WTC11 (cell line): ENCODE data around the gene ZNF771. TPM values are rescaled to one million over a fixed set of nuclear protein-coding genes. Genes with fewer than 3 reads are reported as not detected.

Experiments used
- ARID4B ChIP-seq: sonication (generic); formaldehyde crosslinking; IDR thresholded peaks from 2 replicates; pipeline ENCODE4 v1.8.0; 2023; ENCODE audit warnings: missing genetic modification reagents, mild to moderate bottlenecking, borderline replicate concordance
- ATF1 ChIP-seq: sonication (generic); formaldehyde crosslinking; IDR thresholded peaks from 2 replicates; pipeline ENCODE4 v1.8.1; 2023; ENCODE audit warnings: mild to moderate bottlenecking, moderate library complexity, missing genetic modification reagents
- ATF2 ChIP-seq: sonication (generic); formaldehyde crosslinking; IDR thresholded peaks from 2 replicates; pipeline ENCODE4 v1.8.1; 2022; ENCODE audit warnings: low read depth, missing genetic modification reagents, borderline replicate concordance
- CBFB ChIP-seq: sonication (generic); formaldehyde crosslinking; IDR thresholded peaks from 2 replicates; pipeline ENCODE4 v1.8.1; 2022; ENCODE audit warnings: mild to moderate bottlenecking, low read depth, missing genetic modification reagents
- CREB1 ChIP-seq: sonication (generic); formaldehyde crosslinking; IDR thresholded peaks from 2 replicates; pipeline ENCODE4 v1.8.0; 2023; ENCODE audit warnings: mild to moderate bottlenecking, missing genetic modification reagents
- CTCF ChIP-seq: fragments of 200-600 bp; IDR thresholded peaks from 2 replicates; pipeline ENCODE4 v1.8.0; 2022; ENCODE audit warnings: antibody characterized with exemption
- E2F5 ChIP-seq: sonication (generic); formaldehyde crosslinking; IDR thresholded peaks from 2 replicates; pipeline ENCODE4 v1.8.1; 2022; ENCODE audit warnings: mild to moderate bottlenecking, moderate library complexity, missing genetic modification reagents
- ESRRA ChIP-seq: sonication (generic); formaldehyde crosslinking; IDR thresholded peaks from 2 replicates; pipeline ENCODE4 v1.8.1; 2022; ENCODE audit warnings: mild to moderate bottlenecking, missing genetic modification reagents, borderline replicate concordance
- FOXK1 ChIP-seq: sonication (generic); formaldehyde crosslinking; IDR thresholded peaks from 2 replicates; pipeline ENCODE4 v1.8.0; 2022; ENCODE audit warnings: mild to moderate bottlenecking, moderate library complexity, missing genetic modification reagents
- FOXP1 ChIP-seq: sonication (generic); formaldehyde crosslinking; IDR thresholded peaks from 2 replicates; pipeline ENCODE4 v1.8.0; 2022; ENCODE audit warnings: missing genetic modification reagents, mild to moderate bottlenecking, moderate library complexity, borderline replicate concordance
- NFATC4 ChIP-seq: fragments of 250-450 bp; sonication (Bioruptor Pico); IDR thresholded peaks from 2 replicates; pipeline ENCODE4 v1.9.0; 2021; ENCODE audit warnings: mild to moderate bottlenecking
- NFE2L1 ChIP-seq: sonication (generic); formaldehyde crosslinking; IDR thresholded peaks from 2 replicates; pipeline ENCODE4 v1.8.1; 2023; ENCODE audit warnings: missing genetic modification reagents
- NR2C2 ChIP-seq: sonication (generic); formaldehyde crosslinking; IDR thresholded peaks from 2 replicates; pipeline ENCODE4 v1.8.0; 2022; ENCODE audit warnings: mild to moderate bottlenecking, missing genetic modification reagents
- RELA ChIP-seq: sonication (generic); formaldehyde crosslinking; IDR thresholded peaks from 2 replicates; pipeline ENCODE4 v1.8.1; 2022; ENCODE audit warnings: missing genetic modification reagents, mild to moderate bottlenecking, borderline replicate concordance
- SMAD3 ChIP-seq: sonication (generic); formaldehyde crosslinking; IDR thresholded peaks from 2 replicates; pipeline ENCODE4 v1.8.0; 2022; ENCODE audit warnings: missing genetic modification reagents, mild to moderate bottlenecking, borderline replicate concordance
- SOX15 ChIP-seq: fragments of 250-450 bp; sonication (Bioruptor Pico); IDR thresholded peaks from 2 replicates; pipeline ENCODE4 v1.9.0; 2021; ENCODE audit warnings: mild to moderate bottlenecking
- SP1 ChIP-seq: sonication (generic); formaldehyde crosslinking; conservative IDR thresholded peaks from 2 replicates; pipeline ENCODE4 v1.8.1; 2022; ENCODE audit warnings: missing genetic modification reagents
- TCF7 ChIP-seq: sonication (generic); formaldehyde crosslinking; IDR thresholded peaks from 2 replicates; pipeline ENCODE4 v1.8.0; 2022; ENCODE audit warnings: mild to moderate bottlenecking, low read depth, missing genetic modification reagents, moderate library complexity
- TEAD1 ChIP-seq: sonication (generic); formaldehyde crosslinking; IDR thresholded peaks from 2 replicates; pipeline ENCODE4 v1.8.0; 2022; ENCODE audit warnings: mild to moderate bottlenecking, missing genetic modification reagents
- TEAD4 ChIP-seq: sonication (generic); formaldehyde crosslinking; IDR thresholded peaks from 2 replicates; pipeline ENCODE4 v1.8.0; 2022; ENCODE audit warnings: mild to moderate bottlenecking, missing genetic modification reagents
- USF2 ChIP-seq: sonication (generic); formaldehyde crosslinking; IDR thresholded peaks from 2 replicates; pipeline ENCODE4 v1.8.1; 2023; ENCODE audit warnings: mild to moderate bottlenecking, missing genetic modification reagents, moderate library complexity
- ZBTB21 ChIP-seq: sonication (generic); formaldehyde crosslinking; IDR thresholded peaks from 2 replicates; pipeline ENCODE4 v1.8.1; 2023; ENCODE audit warnings: mild to moderate bottlenecking, missing genetic modification reagents, borderline replicate concordance
- ZNF138 ChIP-seq: sonication (generic); formaldehyde crosslinking; conservative IDR thresholded peaks from 2 replicates; pipeline ENCODE4 v1.8.1; 2022; ENCODE audit warnings: mild to moderate bottlenecking, moderate library complexity, missing genetic modification reagents
- ZNF219 ChIP-seq: sonication (generic); formaldehyde crosslinking; IDR thresholded peaks from 2 replicates; pipeline ENCODE4 v1.8.0; 2023; ENCODE audit warnings: missing genetic modification reagents, mild to moderate bottlenecking, borderline replicate concordance
- ZNF263 ChIP-seq: sonication (generic); formaldehyde crosslinking; IDR thresholded peaks from 2 replicates; pipeline ENCODE4 v1.8.1; 2022; ENCODE audit warnings: low read depth, mild to moderate bottlenecking, moderate library complexity, missing genetic modification reagents
- ZNF281 ChIP-seq: sonication (generic); formaldehyde crosslinking; IDR thresholded peaks from 2 replicates; pipeline ENCODE4 v1.8.0; 2023; ENCODE audit warnings: mild to moderate bottlenecking, missing genetic modification reagents
- total RNA-seq: library from RNA; stranded (reverse); gene quantifications from 3 replicates; pipeline ENCODE4 v1.2.3, GENCODE V29; 2021

Gene ZNF771
- total RNA-seq, 1 experiment from 2014 or later = 10.0 TPM

GRCh38 chr16:30430428-30430970 lies 23.1 kb downstream of the ZNF771 start (continued):
- TF ChIP-seq ARID4B (CRISPR knock-in tag) (0 out of 2 replicates have a peak, but pooled peaks have one; percentile 56), CREB1 (CRISPR knock-in tag) (no peak), RELA (0 out of 2 replicates have a peak, but pooled peaks have one; percentile 25), NR2C2 (CRISPR knock-in tag) (no peak; the same call in 1 of the 2 replicates), TEAD1 (0 out of 2 replicates have a peak, but pooled peaks have one; percentile 32), TEAD4 (CRISPR knock-in tag) (no peak), ESRRA (CRISPR knock-in tag) (no peak), USF2 (CRISPR knock-in tag) (peak; percentile 64), TCF7 (CRISPR knock-in tag) (no peak; the same call in 1 of the 2 replicates), ZNF263 (CRISPR knock-in tag) (no peak), E2F5 (CRISPR knock-in tag) (no peak), ZBTB21 (CRISPR knock-in tag) (no peak), CBFB (CRISPR knock-in tag) (no peak), ZNF219 (CRISPR knock-in tag) (no peak), NFATC4 (CRISPR knock-in tag) (no peak), SP1 (CRISPR knock-in tag) (no peak), CTCF (peak; percentile 27; the same call in 1 of the 2 replicates), ZNF281 (CRISPR knock-in tag) (0 out of 2 replicates have a peak, but pooled peaks have one; percentile 53), ATF2 (CRISPR knock-in tag) (no peak), FOXK1 (CRISPR knock-in tag) (no peak), SMAD3 (CRISPR knock-in tag) (no peak), NFE2L1 (0 out of 2 replicates have a peak, but pooled peaks have one; percentile 69), SOX15 (CRISPR knock-in tag) (no peak), ATF1 (CRISPR knock-in tag) (no peak), FOXP1 (peak; percentile 84), ZNF138 (no peak)
